ENCODE measurements around the gene ST3GAL3. TPM values are rescaled to one million over a fixed set of nuclear protein-coding genes. Genes with fewer than 3 reads are reported as not detected.

Gene ST3GAL3
- total and polyA plus RNA-seq, 2 donors (not counting 1 experiment from before 2014, with no cell fraction given) = 13.7 to 16.3 TPM

DNA sequence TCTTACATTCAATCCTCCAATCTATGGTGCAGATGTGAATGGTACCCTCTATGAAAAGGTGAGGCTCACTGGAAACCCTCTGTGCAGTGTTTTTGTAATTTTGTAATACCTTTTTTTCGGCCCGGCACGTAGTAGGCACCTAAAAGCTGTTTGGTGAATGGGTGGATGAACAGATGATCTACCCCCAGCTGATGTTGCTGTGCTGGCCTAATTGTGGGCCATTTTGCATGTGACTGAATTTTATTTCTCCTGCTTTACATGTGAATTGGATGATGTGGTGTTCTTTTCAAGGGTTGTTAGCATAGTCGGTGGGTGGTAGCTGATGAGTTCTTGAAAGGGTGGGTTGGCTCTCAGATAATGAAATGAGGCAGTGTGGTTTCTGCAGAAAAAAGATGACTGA, 47.0 kb upstream of the ST3GAL3 start:
- Histone ChIP-seq H2AFZ (ENCODE audit: low read length) (no peak overlapping the region), H3K4me1 (ENCODE audit: control insufficient read depth, extremely low read depth, insufficient read depth, low read length) (no peaks in the 10 kb centered on the region), H4K20me1 (ENCODE audit: control insufficient read depth, extremely low read depth, insufficient read depth, low read length) (no peaks in the 10 kb centered on the region), H3K9me3 (ENCODE audit: control insufficient read depth, insufficient read depth, low read depth, low read length) (no peaks in the 10 kb centered on the region), H3K4me2 (ENCODE audit: extremely low read depth, insufficient read depth, low read length) (no peak overlapping the region), H3K4me3 (replicated peaks in 1 of 4; ENCODE audit: control extremely low read depth in 1 of 4, insufficient read depth in 1 of 4, low read depth in 3 of 4, low read length in 4 of 4) (no peak overlapping the region), H3K27ac (ENCODE audit: insufficient read depth, low read length) (no peak overlapping the region), H3K9ac (ENCODE audit: insufficient read depth, low read length) (no peak overlapping the region), H3K79me2 (ENCODE audit: control insufficient read depth, insufficient read depth, low read length) (peaks cover under 1% of the 10 kb centered on the region), H3K27me3 (ENCODE audit: control insufficient read depth, insufficient read depth, low read length) (no peaks in the 10 kb centered on the region), H3K36me3 (ENCODE audit: control insufficient read depth, insufficient read depth, low read length) (peaks cover 21% of the 10 kb centered on the region)
- TF ChIP-seq EZH2 (IDR thresholded peaks at IDR 0.05; ENCODE audit: low read length, missing control alignments) (no peak), CTCF (conservative IDR thresholded peaks at IDR 0.05 in 1 of 2, IDR thresholded peaks at IDR 0.05 in 1 of 2; ENCODE audit: low read depth in 1 of 2, low read length in 2 of 2) (no peak)
- no peak for DNase-seq (ENCODE audit: low read depth in 2 of 2)

DNA sequence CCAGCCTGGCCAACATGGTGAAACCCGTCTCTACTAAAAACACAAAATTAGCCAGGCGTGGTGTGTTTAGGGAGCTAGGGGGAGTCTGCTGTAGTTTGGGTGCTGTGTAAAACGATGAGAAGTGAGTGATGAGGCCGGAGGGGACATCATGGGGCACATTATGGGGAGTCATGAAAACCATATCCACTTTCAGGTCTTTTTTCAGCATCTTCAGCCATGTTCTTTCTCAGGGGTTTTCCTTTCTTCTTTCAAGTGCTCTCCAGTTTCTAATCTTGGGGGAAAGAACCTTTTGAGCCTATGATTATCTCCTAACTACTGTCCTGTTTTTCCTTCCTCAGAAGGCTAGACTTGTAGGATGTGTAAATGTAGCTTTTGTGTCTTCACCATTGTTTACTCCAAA, 43.0 kb upstream of the ST3GAL3 start:
- H3K27me3 ChIP-seq (ENCODE audit: control insufficient read depth, insufficient read depth, low read length) = no peaks in the 10 kb centered on the region
- H3K9me3 ChIP-seq (ENCODE audit: control insufficient read depth, insufficient read depth, low read depth, low read length) = no peaks in the 10 kb centered on the region
- no peaks in the 10 kb centered on the region for H4K20me1 ChIP-seq (ENCODE audit: control insufficient read depth, extremely low read depth, insufficient read depth, low read length)
- no peak overlapping the region for H3K27ac ChIP-seq (ENCODE audit: insufficient read depth, low read length)
- H3K4me2 ChIP-seq (ENCODE audit: extremely low read depth, insufficient read depth, low read length) = no peak overlapping the region
- H3K9ac ChIP-seq (ENCODE audit: insufficient read depth, low read length) = no peak overlapping the region
- H3K36me3 ChIP-seq (ENCODE audit: control insufficient read depth, insufficient read depth, low read length) = peaks cover 31% of the 10 kb centered on the region
- H3K4me1 ChIP-seq (ENCODE audit: control insufficient read depth, extremely low read depth, insufficient read depth, low read length) = no peaks in the 10 kb centered on the region
- no peak overlapping the region for H3K4me3 ChIP-seq (replicated peaks in 1 of 4; ENCODE audit: control extremely low read depth in 1 of 4, insufficient read depth in 1 of 4, low read depth in 3 of 4, low read length in 4 of 4)
- TF ChIP-seq CTCF (conservative IDR thresholded peaks at IDR 0.05 in 1 of 2, IDR thresholded peaks at IDR 0.05 in 1 of 2; ENCODE audit: low read depth in 1 of 2, low read length in 2 of 2) (no peak), EZH2 (IDR thresholded peaks at IDR 0.05; ENCODE audit: low read length, missing control alignments) (no peak)
- no peaks in the 10 kb centered on the region for H3K79me2 ChIP-seq (ENCODE audit: control insufficient read depth, insufficient read depth, low read length)
- no peak for DNase-seq (ENCODE audit: low read depth in 2 of 2)
- H2AFZ ChIP-seq (ENCODE audit: low read length) = no peak overlapping the region

DNA sequence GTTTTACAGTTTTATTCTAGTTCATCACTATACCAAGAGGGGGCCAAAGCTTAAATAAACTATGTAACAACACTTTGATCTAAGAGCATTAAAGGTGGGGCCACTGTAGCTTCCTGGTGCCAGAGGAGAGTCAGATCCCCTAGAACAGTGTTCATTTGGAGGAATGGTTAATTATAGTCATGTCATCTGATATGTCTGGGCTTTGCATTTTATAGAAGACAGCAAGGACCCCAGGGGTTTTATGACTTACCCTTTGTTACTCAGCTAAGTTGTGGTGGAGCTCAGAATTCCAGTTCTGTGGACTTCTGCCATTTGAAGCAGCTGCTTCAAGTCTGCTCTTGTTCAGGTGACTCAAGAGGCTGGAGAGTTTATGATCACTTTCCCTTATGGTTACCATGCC, 40.7 kb upstream of the ST3GAL3 start:
- Histone ChIP-seq H4K20me1 (ENCODE audit: control insufficient read depth, extremely low read depth, insufficient read depth, low read length) (no peaks in the 10 kb centered on the region), H3K9me3 (ENCODE audit: control insufficient read depth, insufficient read depth, low read depth, low read length) (no peaks in the 10 kb centered on the region), H3K4me1 (ENCODE audit: control insufficient read depth, extremely low read depth, insufficient read depth, low read length) (peaks cover 2% of the 10 kb centered on the region), H3K9ac (ENCODE audit: insufficient read depth, low read length) (no peak overlapping the region), H3K36me3 (ENCODE audit: control insufficient read depth, insufficient read depth, low read length) (peaks cover 34% of the 10 kb centered on the region), H3K79me2 (ENCODE audit: control insufficient read depth, insufficient read depth, low read length) (no peaks in the 10 kb centered on the region), H3K4me2 (ENCODE audit: extremely low read depth, insufficient read depth, low read length) (no peak overlapping the region), H3K27ac (ENCODE audit: insufficient read depth, low read length) (no peak overlapping the region), H2AFZ (ENCODE audit: low read length) (no peak overlapping the region), H3K4me3 (replicated peaks in 1 of 4; ENCODE audit: control extremely low read depth in 1 of 4, insufficient read depth in 1 of 4, low read depth in 3 of 4, low read length in 4 of 4) (no peak overlapping the region), H3K27me3 (ENCODE audit: control insufficient read depth, insufficient read depth, low read length) (no peaks in the 10 kb centered on the region)
- TF ChIP-seq EZH2 (IDR thresholded peaks at IDR 0.05; ENCODE audit: low read length, missing control alignments) (no peak), CTCF (conservative IDR thresholded peaks at IDR 0.05 in 1 of 2, IDR thresholded peaks at IDR 0.05 in 1 of 2; ENCODE audit: low read depth in 1 of 2, low read length in 2 of 2) (no peak)
- no peak for DNase-seq (ENCODE audit: low read depth in 2 of 2)
